C4-2B (cell line): ENCODE measurements around the gene DDX24.

ENCODE experiments used
- H3K27ac ChIP-seq: fragments of 450-650 bp; 2 replicates; pipeline ENCODE4 v1.5.1; 2017
- ZFX ChIP-seq: fragments of 450-650 bp; IDR thresholded peaks from 2 replicates; pipeline ENCODE4 v1.6.1; 2017
- TF ChIP-seq, protein P1 (sequence below): fragments of 450-650 bp; conservative IDR thresholded peaks from 2 replicates; pipeline ENCODE4 v1.5.1; 2017; ENCODE audit warnings: mild to moderate bottlenecking

DDX24 gene

GRCh38 chr14:94036313-94037167 lies 44.5 kb downstream of the DDX24 start:
- TF ChIP-seq, protein P1, sequence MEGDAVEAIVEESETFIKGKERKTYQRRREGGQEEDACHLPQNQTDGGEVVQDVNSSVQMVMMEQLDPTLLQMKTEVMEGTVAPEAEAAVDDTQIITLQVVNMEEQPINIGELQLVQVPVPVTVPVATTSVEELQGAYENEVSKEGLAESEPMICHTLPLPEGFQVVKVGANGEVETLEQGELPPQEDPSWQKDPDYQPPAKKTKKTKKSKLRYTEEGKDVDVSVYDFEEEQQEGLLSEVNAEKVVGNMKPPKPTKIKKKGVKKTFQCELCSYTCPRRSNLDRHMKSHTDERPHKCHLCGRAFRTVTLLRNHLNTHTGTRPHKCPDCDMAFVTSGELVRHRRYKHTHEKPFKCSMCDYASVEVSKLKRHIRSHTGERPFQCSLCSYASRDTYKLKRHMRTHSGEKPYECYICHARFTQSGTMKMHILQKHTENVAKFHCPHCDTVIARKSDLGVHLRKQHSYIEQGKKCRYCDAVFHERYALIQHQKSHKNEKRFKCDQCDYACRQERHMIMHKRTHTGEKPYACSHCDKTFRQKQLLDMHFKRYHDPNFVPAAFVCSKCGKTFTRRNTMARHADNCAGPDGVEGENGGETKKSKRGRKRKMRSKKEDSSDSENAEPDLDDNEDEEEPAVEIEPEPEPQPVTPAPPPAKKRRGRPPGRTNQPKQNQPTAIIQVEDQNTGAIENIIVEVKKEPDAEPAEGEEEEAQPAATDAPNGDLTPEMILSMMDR: peak; percentile 91
- no peak for TF ChIP-seq ZFX
- H3K27ac ChIP-seq: no peak overlapping the region

GRCh38 chr14:94034886-94035285 lies 46.1 kb downstream of the DDX24 start:
- TF ChIP-seq, protein P1: no peak
- no peak for TF ChIP-seq ZFX
- no peak overlapping the region for H3K27ac ChIP-seq

DNA sequence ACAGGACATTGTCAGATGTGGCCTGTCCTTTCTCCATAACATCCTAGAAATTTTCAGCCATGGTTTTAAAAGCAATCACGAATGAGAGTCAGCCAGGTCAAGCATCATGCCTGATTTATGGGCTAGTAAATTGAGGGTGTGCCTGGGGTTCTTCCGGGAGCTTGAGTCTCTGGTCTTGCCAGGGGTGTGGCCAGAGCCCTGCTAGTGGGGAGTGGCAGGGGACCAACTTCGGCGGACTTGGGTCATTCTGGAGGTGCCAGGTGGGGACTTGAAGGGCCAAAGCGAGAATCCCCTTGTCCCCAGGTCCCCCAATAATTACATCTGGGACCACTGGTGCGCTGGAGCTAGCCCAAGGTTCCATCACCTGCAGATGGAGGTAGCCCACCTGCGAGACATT lies 49.1 kb downstream of the DDX24 start:
- TF ChIP-seq ZFX: no peak
- TF ChIP-seq, protein P1: no peak
- no peak overlapping the region for H3K27ac ChIP-seq

- H3K27ac ChIP-seq: no peak overlapping the region
- TF ChIP-seq, protein P1: no peak
- TF ChIP-seq ZFX: no peak
These were observed 49.7 kb downstream of the DDX24 start for GRCh38 chr14:94031161-94031882.

DNA sequence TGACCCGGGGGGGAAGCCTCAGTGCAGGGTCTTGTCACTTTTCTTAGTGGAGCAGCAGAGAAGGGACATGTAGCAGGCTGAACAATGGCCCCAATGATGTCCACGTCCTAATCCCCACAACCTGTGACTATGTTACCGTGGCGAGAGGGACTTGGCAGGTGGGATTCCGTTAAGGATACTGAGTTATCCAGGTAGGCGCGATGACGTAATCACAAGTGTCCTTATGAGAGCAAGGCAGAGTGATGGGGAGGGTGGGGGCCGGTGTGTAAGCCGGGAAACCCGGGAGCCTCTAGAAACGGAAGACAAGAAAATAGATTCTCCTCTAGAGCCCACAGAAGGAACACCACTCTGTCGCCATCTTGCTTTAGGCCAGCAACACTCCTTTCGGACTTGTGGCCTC lies 50.4 kb downstream of the DDX24 start:
- no peak overlapping the region for H3K27ac ChIP-seq
- TF ChIP-seq ZFX: no peak
- TF ChIP-seq, protein P1: no peak

- H3K27ac ChIP-seq: no peak overlapping the region
- TF ChIP-seq, protein P1: no peak
- TF ChIP-seq ZFX: no peak
These were observed 51.3 kb downstream of the DDX24 start for GRCh38 chr14:94029671-94030203.

DNA sequence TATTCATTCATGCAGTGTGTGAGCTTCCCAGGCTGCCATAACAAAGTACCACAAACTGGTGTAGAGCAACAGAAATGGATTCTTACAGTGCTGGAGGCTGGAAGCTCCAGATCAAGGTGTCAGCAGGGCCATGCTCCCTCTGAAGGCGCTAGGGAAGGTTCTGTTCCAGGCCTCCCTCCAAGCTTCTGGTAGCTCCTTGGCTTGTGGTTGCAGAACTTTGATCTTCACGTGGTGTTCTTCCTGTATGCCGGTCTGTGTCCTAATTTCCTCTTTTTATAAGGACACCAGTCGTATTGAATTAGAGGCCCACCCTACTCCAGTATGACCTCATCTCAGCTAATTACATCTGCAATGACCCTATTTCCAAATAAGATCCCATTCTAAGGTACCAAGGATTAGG lies 51.7 kb downstream of the DDX24 start:
- TF ChIP-seq, protein P1: no peak
- H3K27ac ChIP-seq: no peak overlapping the region
